Measurements from ENCODE around the gene EEIG2.

The EEIG2 gene

GRCh38 chr1:108592030-108592759 is 32.3 kb downstream of the EEIG2 start:
- no peak for TF ChIP-seq TAF1 (IDR thresholded peaks at IDR 0.05; ENCODE audit: borderline replicate concordance, insufficient read depth, low read length)
- TF ChIP-seq POLR2AphosphoS5 (IDR thresholded peaks at IDR 0.05; ENCODE audit: low read depth, low read length) = no peak
- no peak for TF ChIP-seq SIN3A (IDR thresholded peaks at IDR 0.05; ENCODE audit: borderline replicate concordance, insufficient read depth, low read length)
- TF ChIP-seq FOXP2 (optimal IDR thresholded peaks at IDR 0.05; ENCODE audit: borderline replicate concordance, extremely low read depth, extremely low read length, insufficient read depth) = no peak
- TF ChIP-seq, protein P1, sequence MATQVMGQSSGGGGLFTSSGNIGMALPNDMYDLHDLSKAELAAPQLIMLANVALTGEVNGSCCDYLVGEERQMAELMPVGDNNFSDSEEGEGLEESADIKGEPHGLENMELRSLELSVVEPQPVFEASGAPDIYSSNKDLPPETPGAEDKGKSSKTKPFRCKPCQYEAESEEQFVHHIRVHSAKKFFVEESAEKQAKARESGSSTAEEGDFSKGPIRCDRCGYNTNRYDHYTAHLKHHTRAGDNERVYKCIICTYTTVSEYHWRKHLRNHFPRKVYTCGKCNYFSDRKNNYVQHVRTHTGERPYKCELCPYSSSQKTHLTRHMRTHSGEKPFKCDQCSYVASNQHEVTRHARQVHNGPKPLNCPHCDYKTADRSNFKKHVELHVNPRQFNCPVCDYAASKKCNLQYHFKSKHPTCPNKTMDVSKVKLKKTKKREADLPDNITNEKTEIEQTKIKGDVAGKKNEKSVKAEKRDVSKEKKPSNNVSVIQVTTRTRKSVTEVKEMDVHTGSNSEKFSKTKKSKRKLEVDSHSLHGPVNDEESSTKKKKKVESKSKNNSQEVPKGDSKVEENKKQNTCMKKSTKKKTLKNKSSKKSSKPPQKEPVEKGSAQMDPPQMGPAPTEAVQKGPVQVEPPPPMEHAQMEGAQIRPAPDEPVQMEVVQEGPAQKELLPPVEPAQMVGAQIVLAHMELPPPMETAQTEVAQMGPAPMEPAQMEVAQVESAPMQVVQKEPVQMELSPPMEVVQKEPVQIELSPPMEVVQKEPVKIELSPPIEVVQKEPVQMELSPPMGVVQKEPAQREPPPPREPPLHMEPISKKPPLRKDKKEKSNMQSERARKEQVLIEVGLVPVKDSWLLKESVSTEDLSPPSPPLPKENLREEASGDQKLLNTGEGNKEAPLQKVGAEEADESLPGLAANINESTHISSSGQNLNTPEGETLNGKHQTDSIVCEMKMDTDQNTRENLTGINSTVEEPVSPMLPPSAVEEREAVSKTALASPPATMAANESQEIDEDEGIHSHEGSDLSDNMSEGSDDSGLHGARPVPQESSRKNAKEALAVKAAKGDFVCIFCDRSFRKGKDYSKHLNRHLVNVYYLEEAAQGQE (IDR thresholded peaks at IDR 0.05; ENCODE audit: insufficient read depth in 1 of 2, low read depth in 2 of 2, low read length in 2 of 2) = no peak

GRCh38 chr1:108593448-108593847 is 33.5 kb downstream of the EEIG2 start:
- TF ChIP-seq TAF1 (IDR thresholded peaks at IDR 0.05; ENCODE audit: borderline replicate concordance, insufficient read depth, low read length) = no peak
- TF ChIP-seq FOXP2 (optimal IDR thresholded peaks at IDR 0.05; ENCODE audit: borderline replicate concordance, extremely low read depth, extremely low read length, insufficient read depth) = no peak
- TF ChIP-seq, protein P1 (IDR thresholded peaks at IDR 0.05; ENCODE audit: insufficient read depth in 1 of 2, low read depth in 2 of 2, low read length in 2 of 2) = no peak
- TF ChIP-seq POLR2AphosphoS5 (IDR thresholded peaks at IDR 0.05; ENCODE audit: low read depth, low read length) = no peak
- no peak for TF ChIP-seq SIN3A (IDR thresholded peaks at IDR 0.05; ENCODE audit: borderline replicate concordance, insufficient read depth, low read length)

- TF ChIP-seq, protein P1 (IDR thresholded peaks at IDR 0.05; ENCODE audit: insufficient read depth in 1 of 2, low read depth in 2 of 2, low read length in 2 of 2) = no peak
- TF ChIP-seq POLR2AphosphoS5 (IDR thresholded peaks at IDR 0.05; ENCODE audit: low read depth, low read length) (no peak), TAF1 (IDR thresholded peaks at IDR 0.05; ENCODE audit: borderline replicate concordance, insufficient read depth, low read length) (no peak), SIN3A (IDR thresholded peaks at IDR 0.05; ENCODE audit: borderline replicate concordance, insufficient read depth, low read length) (no peak), FOXP2 (optimal IDR thresholded peaks at IDR 0.05; ENCODE audit: borderline replicate concordance, extremely low read depth, extremely low read length, insufficient read depth) (no peak)
Observed at GRCh38 chr1:108595507-108595906, 35.6 kb downstream of the EEIG2 start.

GRCh38 chr1:108597041-108597440 is 37.1 kb downstream of the EEIG2 start:
- TF ChIP-seq FOXP2 (optimal IDR thresholded peaks at IDR 0.05; ENCODE audit: borderline replicate concordance, extremely low read depth, extremely low read length, insufficient read depth) (no peak), TAF1 (IDR thresholded peaks at IDR 0.05; ENCODE audit: borderline replicate concordance, insufficient read depth, low read length) (no peak), POLR2AphosphoS5 (IDR thresholded peaks at IDR 0.05; ENCODE audit: low read depth, low read length) (no peak), SIN3A (IDR thresholded peaks at IDR 0.05; ENCODE audit: borderline replicate concordance, insufficient read depth, low read length) (no peak)
- TF ChIP-seq, protein P1 (IDR thresholded peaks at IDR 0.05; ENCODE audit: insufficient read depth in 1 of 2, low read depth in 2 of 2, low read length in 2 of 2) = no peak

All from PFSK-1 (cell line).